GM19328 (cell line): ENCODE measurements around the gene PPIL6.

ENCODE experiments used
- ATAC-seq: cut with Tn5 transposase; IDR thresholded peaks from one replicate; pipeline ENCODE4 v1.9.1; 2021; ENCODE audit warnings: mild to moderate bottlenecking, moderate library complexity; ENCODE audit not compliant: unreplicated experiment

PPIL6 gene

GRCh38 chr6:109449795-109450673, 9.6 kb upstream of the PPIL6 start:
- ATAC-seq, result no peak

- ATAC-seq, result no peak
Measured at GRCh38 chr6:109449064-109449794, 8.8 kb upstream of the PPIL6 start.

DNA sequence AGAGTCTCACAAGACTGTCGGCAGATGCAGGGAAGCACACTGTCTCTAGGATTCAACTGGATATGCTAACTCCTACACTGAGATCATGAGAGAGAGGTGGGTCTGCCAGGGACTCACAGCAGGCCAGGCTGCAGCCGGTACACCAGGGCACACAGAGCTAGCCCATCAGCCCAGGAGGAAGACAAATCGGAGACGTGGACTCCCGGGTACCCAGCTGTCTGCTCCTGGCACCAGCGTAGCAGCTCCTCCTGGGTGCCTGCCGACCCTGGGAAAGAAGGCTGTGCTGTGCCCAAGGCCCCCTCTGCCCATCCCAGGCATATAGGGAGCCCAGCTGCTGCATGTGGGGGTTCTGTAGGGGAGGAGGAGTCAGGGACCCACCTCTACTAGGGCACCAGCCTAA, 8.2 kb upstream of the PPIL6 start:
- ATAC-seq, result no peak

DNA sequence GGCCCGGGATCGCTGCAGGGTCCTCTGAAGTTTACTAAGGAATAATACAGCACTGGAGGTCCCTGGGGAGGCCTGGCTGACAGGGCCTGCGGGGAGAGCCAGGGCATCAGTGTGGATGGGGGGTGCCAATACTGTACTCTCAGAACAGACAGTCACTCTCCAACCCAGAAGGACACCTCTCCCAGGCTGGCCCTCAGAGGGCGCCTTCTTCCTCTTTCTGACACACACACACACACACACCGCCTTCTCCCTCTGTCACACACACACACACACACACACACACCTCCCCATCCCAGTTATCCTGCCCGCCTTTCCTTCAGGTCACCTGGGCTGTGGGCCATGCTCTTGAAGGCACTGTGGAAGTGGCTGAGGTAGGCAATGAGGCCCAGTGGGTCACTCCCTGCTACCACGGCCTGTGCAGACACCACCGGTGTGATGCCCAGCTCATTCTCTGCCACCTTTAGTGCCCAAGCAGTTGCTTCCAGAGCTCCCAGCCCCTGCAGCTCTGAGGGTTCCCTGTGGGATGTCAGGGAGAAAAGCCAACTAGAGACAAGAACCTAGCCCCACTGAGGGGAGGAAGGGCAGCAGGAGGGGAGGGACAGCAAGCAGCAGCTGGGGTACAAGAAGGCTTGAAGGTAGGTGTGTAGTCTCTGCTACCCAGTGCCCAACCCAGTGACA, 7.6 kb upstream of the PPIL6 start:
- ATAC-seq, result no peak

GRCh38 chr6:109447087-109447486, 6.7 kb upstream of the PPIL6 start:
- no peak for ATAC-seq

- no peak for ATAC-seq
Measured at GRCh38 chr6:109446541-109446940, 6.1 kb upstream of the PPIL6 start.

GRCh38 chr6:109446072-109446471, 5.6 kb upstream of the PPIL6 start:
- no peak for ATAC-seq

DNA sequence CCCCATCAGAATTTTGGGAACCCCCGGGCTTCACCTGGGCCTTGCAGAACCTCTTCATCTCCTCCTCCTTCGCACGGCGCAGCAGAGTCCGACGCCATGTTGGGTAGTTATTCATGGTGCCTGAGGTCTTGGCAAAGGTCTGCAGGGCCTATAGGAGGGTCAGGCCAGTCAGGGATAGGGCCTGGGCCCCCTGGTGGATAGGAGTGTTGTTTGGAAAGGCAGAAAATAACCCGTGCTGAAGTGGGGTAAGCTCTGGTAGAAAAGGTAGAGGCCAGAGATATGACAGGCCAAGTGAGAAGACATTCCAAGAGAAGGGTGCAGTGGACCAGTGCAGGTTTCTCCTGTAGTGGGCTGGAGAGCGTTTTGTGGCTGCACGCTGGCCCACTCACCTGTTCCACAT, 5.0 kb upstream of the PPIL6 start:
- no peak for ATAC-seq

DNA sequence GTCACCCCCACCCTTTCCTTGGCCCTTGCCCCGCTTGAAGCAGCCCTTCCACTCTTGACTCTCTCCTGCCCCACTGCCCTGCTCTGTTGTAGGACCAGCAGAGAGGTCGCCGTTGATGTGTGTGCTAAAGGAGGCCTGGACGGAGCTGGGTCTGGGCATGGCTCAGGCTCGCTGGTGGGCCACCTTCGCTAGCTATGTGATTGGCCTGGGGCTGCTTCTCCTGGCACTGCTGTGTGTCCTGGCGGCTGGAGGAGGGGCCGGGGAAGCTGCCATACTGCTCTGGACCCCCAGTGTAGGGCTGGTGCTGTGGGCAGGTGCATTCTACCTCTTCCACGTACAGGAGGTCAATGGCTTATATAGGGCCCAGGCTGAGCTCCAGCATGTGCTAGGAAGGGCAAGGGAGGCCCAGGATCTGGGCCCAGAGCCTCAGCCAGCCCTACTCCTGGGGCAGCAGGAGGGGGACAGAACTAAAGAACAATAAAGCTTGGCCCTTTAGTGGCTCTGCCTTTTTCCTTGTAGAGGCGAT, 3.1 kb upstream of the PPIL6 start:
- ATAC-seq, result no peak

GRCh38 chr6:109442393-109442924, 2.0 kb upstream of the PPIL6 start:
- no peak for ATAC-seq

DNA sequence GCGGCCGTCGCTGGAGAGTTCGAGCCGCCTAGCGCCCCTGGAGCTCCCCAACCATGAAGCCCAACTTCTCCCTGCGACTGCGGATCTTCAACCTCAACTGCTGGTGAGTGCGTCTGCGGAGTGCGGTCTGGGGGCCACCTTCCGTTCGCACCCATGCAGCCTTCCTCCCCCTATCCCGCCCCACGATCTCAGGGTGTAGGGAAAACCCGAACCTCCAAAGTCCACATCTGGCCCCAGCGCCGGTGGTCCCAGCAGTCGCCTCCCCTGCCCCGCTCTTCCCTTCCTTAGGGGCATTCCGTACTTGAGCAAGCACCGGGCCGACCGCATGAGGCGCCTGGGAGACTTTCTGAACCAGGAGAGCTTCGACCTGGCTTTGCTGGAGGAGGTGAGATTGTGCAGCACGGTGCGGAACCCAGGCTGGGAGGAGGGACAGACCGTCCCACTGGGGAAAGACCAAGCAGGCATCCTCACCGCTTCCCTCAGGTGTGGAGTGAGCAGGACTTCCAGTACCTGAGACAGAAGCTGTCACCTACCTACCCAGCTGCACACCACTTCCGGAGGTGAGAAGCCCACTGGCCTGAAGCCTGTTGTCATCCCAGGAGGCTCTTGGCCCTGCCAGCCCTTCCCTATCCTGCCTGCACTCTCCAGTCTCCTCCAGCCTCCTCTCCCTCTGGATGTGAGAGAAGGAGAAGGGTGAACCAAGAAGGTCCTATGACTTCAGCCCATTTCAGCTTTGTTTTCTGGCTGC, 815 bp upstream of the PPIL6 start:
- no peak for ATAC-seq

GRCh38 chr6:109436041-109436440, 4.4 kb downstream of the PPIL6 start:
- ATAC-seq, result no peak

GRCh38 chr6:109434456-109434855, 6.0 kb downstream of the PPIL6 start:
- ATAC-seq, result no peak

GRCh38 chr6:109429496-109429895, 10.9 kb downstream of the PPIL6 start:
- no peak for ATAC-seq

GRCh38 chr6:109428889-109429477, 11.4 kb downstream of the PPIL6 start:
- ATAC-seq, result no peak

DNA sequence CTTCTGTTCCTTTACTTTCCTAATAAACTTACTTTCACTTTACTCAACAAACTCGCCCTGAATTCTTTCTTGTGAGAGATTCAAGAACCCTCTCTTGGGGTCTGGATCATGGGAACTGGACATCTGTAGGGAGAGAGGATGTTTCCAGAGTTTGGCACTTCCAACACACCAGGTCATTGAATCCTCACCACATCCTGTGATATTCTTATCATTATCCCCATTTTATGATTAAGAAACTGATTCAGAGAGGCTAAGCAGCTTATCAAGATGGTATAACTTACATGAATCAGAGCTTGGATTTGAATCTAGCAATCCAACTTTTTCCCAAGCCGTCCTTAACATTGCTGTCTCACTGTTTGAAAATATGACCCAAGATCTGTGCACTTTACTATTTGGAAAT, 15.5 kb downstream of the PPIL6 start:
- no peak for ATAC-seq

GRCh38 chr6:109421184-109421583, 19.2 kb downstream of the PPIL6 start:
- ATAC-seq, result no peak

DNA sequence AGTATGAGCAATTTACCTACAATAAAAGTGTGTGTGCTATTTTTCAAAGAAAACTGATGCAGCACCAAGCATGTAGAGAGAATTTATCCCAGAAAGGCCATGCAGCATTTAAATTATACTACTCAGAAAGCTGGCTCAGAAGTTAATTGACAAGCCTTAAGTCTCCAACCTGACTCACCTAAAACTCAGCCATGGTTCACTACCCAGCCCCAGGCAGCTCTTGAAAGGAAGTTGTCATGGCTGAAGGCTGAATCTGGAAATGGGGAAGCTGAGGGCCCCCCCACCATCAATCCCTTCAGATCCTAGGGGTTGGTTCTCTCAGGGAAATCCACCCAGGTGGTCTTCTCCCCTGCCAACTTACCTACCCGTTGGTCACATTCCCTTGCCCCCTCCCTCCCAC, 19.7 kb downstream of the PPIL6 start:
- ATAC-seq, result no peak

- no peak for ATAC-seq
Measured at GRCh38 chr6:109417646-109418045, 22.8 kb downstream of the PPIL6 start.

GRCh38 chr6:109411034-109411433, 29.4 kb downstream of the PPIL6 start:
- no peak for ATAC-seq
